Heart right ventricle (tissue), 16 donors: ENCODE data around the gene KCNAB2. TPM values are rescaled to one million over a fixed set of nuclear protein-coding genes. Genes with fewer than 3 reads are reported as not detected.

Source experiments
- ATAC-seq, 8 donors: fragments of 200-7000 bp; cut with Tn5 transposase; one replicate each; pipeline ENCODE4 v1.9.1; 2020; ENCODE audit warnings: mild to moderate bottlenecking in 8 of 8, moderate library complexity in 8 of 8, moderate number of reproducible peaks in 1 of 8
- DNase-seq, 2 donors: peaks; one replicate each; pipeline ENCODE4 v3.0.0-alpha.2; 2020
- H3K27ac ChIP-seq, 10 donors: fragments of 200-600 bp; sonication (generic) in 2 of 10; one replicate each; pipeline versions ENCODE4 v1.5.0 to v1.8.0; 2020 to 2022; ENCODE audit warnings: mild to moderate bottlenecking in 3 of 10
- H3K27me3 ChIP-seq, 7 donors: fragments of 200-600 bp; one replicate each; pipeline ENCODE4 v1.8.0; 2021 to 2022; ENCODE audit warnings: mild to moderate bottlenecking in 2 of 7
- H3K36me3 ChIP-seq, 9 donors: fragments of 200-600 bp; sonication (generic) in 1 of 9; one replicate each; pipeline versions ENCODE4 v1.5.0 to v1.8.0; 2020 to 2022; ENCODE audit warnings: mild to moderate bottlenecking in 2 of 9
- H3K4me1 ChIP-seq, 9 donors: fragments of 200-600 bp; sonication (generic) in 1 of 9; one replicate each; pipeline versions ENCODE4 v1.5.0 to v1.8.0; 2020 to 2022; ENCODE audit warnings: mild to moderate bottlenecking in 4 of 9
- H3K4me3 ChIP-seq, 10 donors: fragments of 200-600 bp; sonication (generic) in 2 of 10; one replicate each; pipeline versions ENCODE4 v1.5.0 to v1.8.0; 2020 to 2022; ENCODE audit warnings: mild to moderate bottlenecking in 7 of 10, moderate library complexity in 2 of 10
- H3K9me3 ChIP-seq, 11 donors: fragments of 200-600 bp in 10 of 11; sonication (generic) in 2 of 11; one replicate each; pipeline versions ENCODE4 v1.5.0 to v1.8.0; 2013 to 2022; ENCODE audit warnings: mild to moderate bottlenecking in 2 of 11, control low read depth in 1 of 11, moderate library complexity in 1 of 11
- CTCF ChIP-seq, 9 donors: fragments of 200-600 bp; sonication (generic) in 2 of 9; IDR thresholded peaks; one replicate each; pipeline versions ENCODE4 v1.5.0 to v1.8.0; 2021 to 2022; ENCODE audit warnings: antibody characterized with exemption in 9 of 9, mild to moderate bottlenecking in 5 of 9, moderate library complexity in 1 of 9
- WGBS, 2 donors: extraction: QIAGEN DNeasy Blood & Tissue Kit; methylation state at CpG; one replicate each; pipeline ENCODE4 v1.1.7; 2013; ENCODE audit warnings: inconsistent platforms in 1 of 2; 5-methylcytosine and 5-hydroxymethylcytosine counted together
- intact Hi-C, 10 donors: fragments of 100-400 bp; cut with DNase I; formaldehyde crosslinking; loops; one replicate each; pipeline versions ENCODE4 v1.11.1 to v1.14.2; 2022
- polyA plus RNA-seq, 2 donors: library from polyadenylated mRNA; stranded (reverse); fragments of 200-250 nt; gene quantifications; one replicate each; pipeline ENCODE4 v1.2.3, GENCODE V29; 2013
- total RNA-seq, 10 donors: library from RNA; stranded (reverse); fragmentation: NEBNext Ultra II Directional in 3 of 10; extraction: Animal tissue kit (Norgen Biotek cat#: 25700) in 3 of 10; gene quantifications; one replicate each; pipeline versions ENCODE4 v1.2.1 to v1.2.4, GENCODE V29; 2021 to 2023
- donor health status: Arrhythmogenic right ventricular cardiomyopathy.
- donor health status: ischemic (EF 13 %, LVEDD 7.1; RV severe dilation, severe dysfunction).
- donor health status: healthy with polysubstance abuse.
- donor health status: DM: no; HTN: yes; CAD: no.
- donor health status: DM: no; HTN: no; CAD: no.
- donor health status: ischemic (EF 25% LVEDD 6.9; RV normal size, moderate dysfunction).
- donor health status: ischemic (EF 25% LVEDD 5.7; RV mildly dilated, moderate dysfunction).
- donor health status: healthy.
- donor health status: DM: yes; HTN: yes; CAD: no.
- donor health status: Ischemic cardiomyopathy.
- donor health status: ischemic (EF 35%, LVEDD 5.7; RV mildly dilated, moderate dysfunction).
- donor health status: nonischemic (EF 11% LVEDD 7.7; RV severe dilation, severe dysfunction).
- donor health status: DM: yes; HTN: yes; CAD: no.
- donor health status: PGD.
- donor health status: ischemic (EF 29% LVEDD 5.4; RV normal size, mild dysfunction).
- donor health status: nonischemic (EF 23%, LVEDD 6.1; RV moderate dilation, normal function).

KCNAB2 gene
- total and polyA plus RNA-seq, 12 donors, result 4.7 to 41.5 (median 21.8) TPM

- no peak overlapping the region for H3K4me3 ChIP-seq
- peaks cover 0 to 67% (median 0%) of the 10 kb centered on the region in 9 donors for H3K36me3 ChIP-seq
- ATAC-seq, result no peak
- peaks cover 0 to 9% (median 4%) of the 10 kb centered on the region in 9 donors for H3K4me1 ChIP-seq
- H3K9me3 ChIP-seq, result no peaks in the 10 kb centered on the region
- 77 to 80% methylated on average over 19 of the region's 19 CpGs for WGBS, 2 donors
- TF ChIP-seq CTCF (IDR thresholded peaks at IDR 0.05), result no peak
- intact Hi-C loops, result no loop called here
- H3K27ac ChIP-seq, result no peak overlapping the region
- DNase-seq, result no peak
- no peaks in the 10 kb centered on the region for H3K27me3 ChIP-seq
These were observed 31.8 kb downstream of the KCNAB2 start for GRCh38 chr1:6077506-6077905.

GRCh38 chr1:6077919-6078318 is 32.2 kb downstream of the KCNAB2 start:
- no peak for ATAC-seq
- Histone ChIP-seq H3K27me3 (no peaks in the 10 kb centered on the region), H3K36me3 (peaks cover 0 to 67% (median 0%) of the 10 kb centered on the region in 9 donors), H3K27ac (no peak overlapping the region), H3K4me1 (peaks cover 0 to 9% (median 5%) of the 10 kb centered on the region in 9 donors), H3K9me3 (no peaks in the 10 kb centered on the region), H3K4me3 (no peak overlapping the region)
- intact Hi-C loops, result no loop called here
- TF ChIP-seq CTCF (IDR thresholded peaks at IDR 0.05), result no peak
- 90 to 95% methylated on average over 16 of the region's 16 CpGs for WGBS, 2 donors
- DNase-seq, result no peak

GRCh38 chr1:6080469-6080868 is 34.8 kb downstream of the KCNAB2 start:
- TF ChIP-seq CTCF (IDR thresholded peaks at IDR 0.05), result peak in 7 of 9 donors; percentile 26 to 53 (median 40)
- Histone ChIP-seq H3K4me1 (peaks cover 0 to 15% (median 5%) of the 10 kb centered on the region in 9 donors), H3K36me3 (peaks cover 0 to 61% (median 0%) of the 10 kb centered on the region in 9 donors), H3K27me3 (no peaks in the 10 kb centered on the region), H3K9me3 (no peaks in the 10 kb centered on the region), H3K4me3 (no peak overlapping the region), H3K27ac (no peak overlapping the region)
- peak; percentile 30 to 84 (median 62) for ATAC-seq
- WGBS, 2 donors, result 36 to 37% methylated on average over 12 of the region's 12 CpGs
- DNase-seq, result peak in 1 of 2 donors; percentile 13
- intact Hi-C loops, result no loop called here

GRCh38 chr1:6081901-6082300 is 36.2 kb downstream of the KCNAB2 start:
- WGBS, 2 donors, result 87 to 90% methylated on average over 12 of the region's 12 CpGs

More at GRCh38 chr1:6081901-6082300, 36.2 kb downstream of the KCNAB2 start:
- intact Hi-C loops, result no loop called here
- Histone ChIP-seq H3K4me3 (no peak overlapping the region), H3K27ac (no peak overlapping the region), H3K4me1 (peaks cover 0 to 15% (median 5%) of the 10 kb centered on the region in 9 donors), H3K9me3 (no peaks in the 10 kb centered on the region), H3K36me3 (peaks cover 0 to 58% (median 0%) of the 10 kb centered on the region in 9 donors), H3K27me3 (no peaks in the 10 kb centered on the region)
- ATAC-seq, result no peak
- DNase-seq, result no peak
- no peak for TF ChIP-seq CTCF (IDR thresholded peaks at IDR 0.05)
